OCI-LY1 (cell line): ENCODE results near the gene ACBD3.

ENCODE experiments used
- EZH2 ChIP-seq: fragments of 200-600 bp; sonication (generic), shearing (Covaris generic); IDR thresholded peaks from 2 replicates; pipeline ENCODE4 v1.8.0; 2017; ENCODE audit warnings: borderline replicate concordance, mixed run types, mild to moderate bottlenecking, antibody characterized with exemption, low read length, moderate library complexity, mixed read lengths
- TF ChIP-seq, protein P1 (sequence below): fragments of 200-600 bp; sonication (generic), shearing (Covaris generic); IDR thresholded peaks from 2 replicates; pipeline ENCODE4 v1.5.1; 2017; ENCODE audit warnings: mild to moderate bottlenecking, antibody characterized with exemption, low read length, moderate library complexity, mixed read lengths

DNA sequence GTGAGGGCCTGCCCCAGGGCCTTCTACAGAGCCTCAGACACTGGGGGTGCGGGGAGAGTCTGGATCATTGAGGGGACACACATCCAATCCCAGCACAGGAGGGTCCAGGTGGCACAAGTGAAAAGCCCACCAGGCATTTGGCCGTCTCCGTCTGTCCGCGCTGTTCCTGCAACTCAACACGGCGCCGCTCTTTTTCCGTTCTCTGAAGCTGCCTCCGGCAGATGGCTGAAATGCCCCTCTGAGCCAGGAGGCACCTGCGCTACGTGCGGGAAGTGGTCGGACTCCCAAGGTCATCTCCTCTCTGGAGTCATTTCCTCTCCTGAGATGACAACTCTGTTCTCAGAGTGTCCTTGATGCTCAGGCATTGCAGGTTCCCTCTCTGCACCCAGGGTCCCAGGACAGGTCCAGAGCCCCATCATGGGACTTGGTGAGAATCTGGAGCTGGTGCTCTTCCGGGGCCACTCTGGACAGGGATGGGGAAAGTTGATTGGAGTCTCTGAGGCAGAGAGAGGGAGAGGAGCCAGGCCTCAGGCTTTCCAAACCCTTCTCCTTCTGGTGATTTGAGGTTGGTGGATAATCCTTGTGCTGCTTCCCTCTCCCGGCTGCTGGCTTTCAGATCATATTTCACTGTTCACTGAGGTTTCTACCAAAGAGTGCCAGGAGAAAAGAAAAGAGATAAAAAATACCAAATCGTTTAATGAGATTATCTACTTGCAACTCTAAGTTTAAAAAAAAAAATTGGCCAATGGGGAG lies 22.9 kb upstream of the ACBD3 start:
- TF ChIP-seq, protein P1, sequence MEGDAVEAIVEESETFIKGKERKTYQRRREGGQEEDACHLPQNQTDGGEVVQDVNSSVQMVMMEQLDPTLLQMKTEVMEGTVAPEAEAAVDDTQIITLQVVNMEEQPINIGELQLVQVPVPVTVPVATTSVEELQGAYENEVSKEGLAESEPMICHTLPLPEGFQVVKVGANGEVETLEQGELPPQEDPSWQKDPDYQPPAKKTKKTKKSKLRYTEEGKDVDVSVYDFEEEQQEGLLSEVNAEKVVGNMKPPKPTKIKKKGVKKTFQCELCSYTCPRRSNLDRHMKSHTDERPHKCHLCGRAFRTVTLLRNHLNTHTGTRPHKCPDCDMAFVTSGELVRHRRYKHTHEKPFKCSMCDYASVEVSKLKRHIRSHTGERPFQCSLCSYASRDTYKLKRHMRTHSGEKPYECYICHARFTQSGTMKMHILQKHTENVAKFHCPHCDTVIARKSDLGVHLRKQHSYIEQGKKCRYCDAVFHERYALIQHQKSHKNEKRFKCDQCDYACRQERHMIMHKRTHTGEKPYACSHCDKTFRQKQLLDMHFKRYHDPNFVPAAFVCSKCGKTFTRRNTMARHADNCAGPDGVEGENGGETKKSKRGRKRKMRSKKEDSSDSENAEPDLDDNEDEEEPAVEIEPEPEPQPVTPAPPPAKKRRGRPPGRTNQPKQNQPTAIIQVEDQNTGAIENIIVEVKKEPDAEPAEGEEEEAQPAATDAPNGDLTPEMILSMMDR = no peak
- no peak for TF ChIP-seq EZH2
